RWPE1 (cell line): ENCODE data around the gene ITIH5.
A peak's percentile ranks its signal among the peaks of the same experiment; 100 is the strongest.

Experiments
- CTCF ChIA-PET: fragments of 350-600 bp; sonication (Branson Sonifier 250); formaldehyde crosslinking; extraction: SDS; loops from one replicate; lab custom pipeline; 2021; lab: Yijun Ruan, JAX
- POLR2A ChIA-PET: fragments of 400-600 bp; formaldehyde crosslinking; extraction: SDS; loops from one replicate; lab custom pipeline; 2020; ENCODE audit warnings: antibody characterized with exemption; ENCODE audit not compliant: low non-redundant PET; lab: Yijun Ruan, JAX
- DNase-seq: peaks from one replicate; pipeline ENCODE4 v3.0.0; 2012; ENCODE audit warnings: low spot score
- H3K27ac ChIP-seq: fragments of 450-650 bp; 2 replicates; pipeline ENCODE4 v1.5.1; 2017
- CTCF ChIP-seq: fragments of 450-650 bp; conservative IDR thresholded peaks from 2 replicates; pipeline ENCODE4 v1.5.1; 2017; ENCODE audit warnings: low read depth, mild to moderate bottlenecking

The ITIH5 gene

GRCh38 chr10:7605565-7606295 lies 61.0 kb downstream of the ITIH5 start:
- no peak for TF ChIP-seq CTCF
- H3K27ac ChIP-seq: no peak overlapping the region
- POLR2A ChIA-PET: no interaction called here
- DNase-seq: no peak
- CTCF ChIA-PET: no interaction called here

- H3K27ac ChIP-seq: no peak overlapping the region
- TF ChIP-seq CTCF: no peak
- CTCF ChIA-PET: no interaction called here
- POLR2A ChIA-PET: no interaction called here
- no peak for DNase-seq
These were observed 65.6 kb downstream of the ITIH5 start for GRCh38 chr10:7601023-7601656.

- no peak for TF ChIP-seq CTCF
- ChIA-PET POLR2A (no interaction called here), CTCF (no interaction called here)
- H3K27ac ChIP-seq: no peak overlapping the region
- no peak for DNase-seq
These were observed 68.0 kb downstream of the ITIH5 start for GRCh38 chr10:7598771-7599170.

DNA sequence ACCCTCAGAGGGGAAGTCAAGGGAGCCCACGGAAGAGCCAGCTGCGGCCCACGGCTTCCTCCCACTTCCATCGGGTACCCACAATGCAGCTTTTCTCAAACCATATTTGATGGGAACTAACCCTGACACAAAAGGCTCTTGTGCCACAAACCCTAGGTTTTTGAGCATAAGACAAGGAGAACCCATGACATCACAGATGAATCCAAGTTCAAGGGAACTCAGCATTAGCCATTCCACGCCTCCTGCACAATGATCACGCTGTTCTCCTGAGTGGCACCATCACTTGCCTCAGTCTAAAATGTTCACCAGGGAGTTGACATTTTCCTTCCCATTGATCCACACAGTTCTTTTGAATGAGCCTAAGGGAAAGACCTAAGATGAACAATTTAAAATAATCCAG lies 70.4 kb downstream of the ITIH5 start:
- TF ChIP-seq CTCF: no peak
- ChIA-PET CTCF (interaction anchor here (0.5 to 1.1 kb wide), 2 partner anchors 12 to 132 kb away, joined by 4 to 7 read pairs; no protein-coding TSS in a partner anchor), POLR2A (no interaction called here)
- no peak for DNase-seq
- H3K27ac ChIP-seq: no peak overlapping the region

- TF ChIP-seq CTCF: no peak
- no peak for DNase-seq
- ChIA-PET CTCF (interaction anchor here (0.5 to 0.6 kb wide), 2 partner anchors 429 to 1603 kb away, joined by 3 read pairs; no protein-coding TSS in a partner anchor), POLR2A (no interaction called here)
- H3K27ac ChIP-seq: no peak overlapping the region
These were observed 72.9 kb downstream of the ITIH5 start for GRCh38 chr10:7593905-7594304.

DNA sequence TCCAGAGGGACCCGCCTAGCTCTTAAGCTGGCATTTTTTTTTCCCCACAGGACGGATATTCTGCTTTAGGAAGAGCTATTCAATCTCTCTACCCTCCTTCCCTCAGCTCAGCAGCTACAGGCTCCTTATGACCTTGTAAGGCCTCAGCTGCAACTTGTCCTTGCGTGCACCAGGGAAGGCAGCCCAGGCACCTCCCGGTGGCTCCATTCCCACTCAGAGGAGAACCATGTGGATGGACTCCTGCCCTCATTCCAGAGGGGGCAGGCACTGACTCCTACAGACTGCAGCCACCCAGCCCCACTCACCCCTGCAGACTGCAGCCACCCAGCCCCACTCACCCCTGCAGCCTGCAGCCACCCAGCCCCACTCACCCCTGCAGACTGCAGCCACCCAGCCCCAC lies 73.7 kb downstream of the ITIH5 start:
- POLR2A ChIA-PET: no interaction called here
- no peak for DNase-seq
- CTCF ChIA-PET: interaction anchor here (0.5 to 1.0 kb wide), 2 partner anchors 18 to 1604 kb away, joined by 3 read pairs; no protein-coding TSS in a partner anchor
- TF ChIP-seq CTCF: no peak
- peak overlapping the region; percentile 55 for H3K27ac ChIP-seq
